Prostate gland (tissue), 2 donors: ENCODE results near the gene CRMP1. TPM values are rescaled to one million over a fixed set of nuclear protein-coding genes. Genes with fewer than 3 reads are reported as not detected.

ENCODE experiments used
- DNase-seq: peaks from one replicate; pipeline ENCODE4 v3.0.0-alpha.2; 2019; ENCODE audit warnings: low spot score
- H3K27ac ChIP-seq, 2 donors: fragments of 200-600 bp; sonication (generic); 2 replicates each; pipeline ENCODE4 v1.5.1; 2017 to 2019
- H3K27me3 ChIP-seq: fragments of 200-600 bp; sonication (generic); replicated peaks from 2 replicates; pipeline ENCODE4 v1.5.1; 2019; ENCODE audit not compliant: insufficient read depth
- H3K36me3 ChIP-seq, 2 donors: fragments of 200-600 bp; sonication (generic); 1 replicate in 1 of 2; 2 replicates in 1 of 2; pipeline versions ENCODE4 v1.5.1 to v1.8.1; 2017 to 2019
- H3K4me1 ChIP-seq: fragments of 200-600 bp; sonication (generic); replicated peaks from 2 replicates; pipeline ENCODE4 v1.5.1; 2019
- H3K4me3 ChIP-seq, 2 donors: fragments of 200-600 bp; sonication (generic); 2 replicates each; pipeline ENCODE4 v1.5.1; 2017 to 2019
- H3K9me3 ChIP-seq: fragments of 200-600 bp; sonication (generic); 2 replicates; pipeline ENCODE4 v1.5.1; 2017
- POLR2A ChIP-seq: fragments of 450-650 bp; IDR thresholded peaks from one replicate; pipeline ENCODE4 v1.6.1; 2016; ENCODE audit warnings: antibody characterized with exemption, mild to moderate bottlenecking
- POLR2AphosphoS5 ChIP-seq: sonication (generic); formaldehyde crosslinking; IDR thresholded peaks from one replicate; pipeline ENCODE4 v1.6.1; 2017; ENCODE audit warnings: antibody characterized with exemption
- WGBS: methylation state at CpG from one replicate; pipeline ENCODE4 v1.1.5; 2018; 5-methylcytosine and 5-hydroxymethylcytosine counted together
- intact Hi-C: fragments of 100-400 bp; cut with DNase I; formaldehyde crosslinking; loops from one replicate; pipeline ENCODE4 v1.14.2; 2022
- total RNA-seq, 2 donors: library from RNA; depleted of rRNA; stranded (reverse); fragments of >200 nt; gene quantifications; one replicate each; pipeline ENCODE4 v1.1.0, GENCODE V29; 2016
- TF ChIP-seq, protein P1 (sequence below), 4 experiments: fragments of 200-600 bp in 2 of 4; fragments of 450-650 bp in 2 of 4; sonication (generic) in 2 of 4; IDR thresholded peaks; 1 replicate in 3 of 4; 2 replicates in 1 of 4; pipeline ENCODE4 v1.5.1; 2016 to 2019; ENCODE audit warnings: antibody characterized with exemption in 4 of 4, mild to moderate bottlenecking in 2 of 4, moderate library complexity in 2 of 4

CRMP1 gene
- total RNA-seq, 2 donors from 2014 or later, result 1.4 to 6.0 TPM

DNA sequence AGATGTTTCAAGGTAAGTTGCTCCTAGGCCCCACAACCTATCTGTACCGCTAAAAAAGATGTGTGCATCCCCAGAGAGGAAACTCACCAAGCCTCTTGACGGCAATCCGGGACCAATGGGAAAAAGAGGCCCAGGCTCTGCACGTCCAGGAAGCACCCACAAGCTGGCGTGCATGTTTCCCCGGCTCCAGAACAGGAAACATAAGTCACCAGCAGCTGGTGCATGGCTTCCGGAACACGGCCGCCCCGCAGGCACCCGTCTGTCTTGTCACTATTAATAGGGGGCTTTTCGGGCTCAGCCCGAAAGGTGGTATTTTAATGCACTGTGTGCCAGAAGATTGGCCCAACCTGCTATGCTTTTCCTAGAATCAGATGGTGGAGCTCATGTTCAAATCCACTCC, 22.2 kb downstream of the CRMP1 start:
- TF ChIP-seq POLR2A (no peak), POLR2AphosphoS5 (no peak)
- TF ChIP-seq, protein P1, sequence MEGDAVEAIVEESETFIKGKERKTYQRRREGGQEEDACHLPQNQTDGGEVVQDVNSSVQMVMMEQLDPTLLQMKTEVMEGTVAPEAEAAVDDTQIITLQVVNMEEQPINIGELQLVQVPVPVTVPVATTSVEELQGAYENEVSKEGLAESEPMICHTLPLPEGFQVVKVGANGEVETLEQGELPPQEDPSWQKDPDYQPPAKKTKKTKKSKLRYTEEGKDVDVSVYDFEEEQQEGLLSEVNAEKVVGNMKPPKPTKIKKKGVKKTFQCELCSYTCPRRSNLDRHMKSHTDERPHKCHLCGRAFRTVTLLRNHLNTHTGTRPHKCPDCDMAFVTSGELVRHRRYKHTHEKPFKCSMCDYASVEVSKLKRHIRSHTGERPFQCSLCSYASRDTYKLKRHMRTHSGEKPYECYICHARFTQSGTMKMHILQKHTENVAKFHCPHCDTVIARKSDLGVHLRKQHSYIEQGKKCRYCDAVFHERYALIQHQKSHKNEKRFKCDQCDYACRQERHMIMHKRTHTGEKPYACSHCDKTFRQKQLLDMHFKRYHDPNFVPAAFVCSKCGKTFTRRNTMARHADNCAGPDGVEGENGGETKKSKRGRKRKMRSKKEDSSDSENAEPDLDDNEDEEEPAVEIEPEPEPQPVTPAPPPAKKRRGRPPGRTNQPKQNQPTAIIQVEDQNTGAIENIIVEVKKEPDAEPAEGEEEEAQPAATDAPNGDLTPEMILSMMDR (IDR thresholded peaks at IDR 0.05), result no peak
- Histone ChIP-seq H3K9me3 (no peaks in the 10 kb centered on the region), H3K4me1 (no peaks in the 10 kb centered on the region), H3K27me3 (peaks cover 1% of the 10 kb centered on the region), H3K36me3 (no peaks in the 10 kb centered on the region), H3K4me3 (no peak overlapping the region), H3K27ac (no peak overlapping the region)
- DNase-seq, result no peak
- intact Hi-C loops, result no loop called here
- WGBS, result 73% methylated on average over 13 of the region's 13 CpGs

DNA sequence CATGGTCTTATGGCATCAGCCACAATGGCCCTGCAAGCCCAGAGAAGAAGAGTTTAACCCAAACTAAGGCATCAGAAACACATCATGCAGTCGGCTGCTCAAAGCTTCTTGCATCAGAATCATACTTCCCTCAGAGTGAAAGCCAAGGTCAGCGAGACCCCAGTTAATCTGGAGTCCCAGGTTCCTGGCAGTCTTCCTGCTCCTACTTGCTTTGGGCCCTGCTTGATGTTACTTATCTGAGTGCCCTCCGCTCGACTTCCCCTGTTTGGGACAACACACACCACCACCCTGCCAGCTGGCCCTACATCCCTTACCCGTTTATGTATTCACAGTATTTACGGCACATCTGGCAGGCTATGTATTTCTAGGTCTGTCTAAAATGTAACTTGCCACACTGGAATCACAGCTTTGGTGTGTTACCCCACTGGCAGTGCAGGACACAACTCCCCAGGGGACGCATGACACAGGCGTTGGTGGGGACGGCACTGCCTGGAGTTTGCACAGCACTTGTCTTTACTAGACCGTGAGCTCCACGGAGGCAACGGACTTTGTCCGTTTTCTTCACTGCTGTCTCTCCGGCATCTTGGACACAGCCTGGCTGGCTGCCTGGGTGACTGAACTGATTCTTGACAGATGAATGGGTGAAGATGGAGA, 22.8 kb downstream of the CRMP1 start:
- no peaks in the 10 kb centered on the region for H3K4me1 ChIP-seq
- no peaks in the 10 kb centered on the region for H3K9me3 ChIP-seq
- intact Hi-C loops, result no loop called here
- TF ChIP-seq, protein P1 (IDR thresholded peaks at IDR 0.05), result no peak
- TF ChIP-seq POLR2A (no peak), POLR2AphosphoS5 (no peak)
- DNase-seq, result no peak
- no peak overlapping the region for H3K27ac ChIP-seq
- 76% methylated on average over 14 of the region's 14 CpGs for WGBS
- H3K27me3 ChIP-seq, result peaks cover 1% of the 10 kb centered on the region
- H3K36me3 ChIP-seq, result no peaks in the 10 kb centered on the region
- no peak overlapping the region for H3K4me3 ChIP-seq

DNA sequence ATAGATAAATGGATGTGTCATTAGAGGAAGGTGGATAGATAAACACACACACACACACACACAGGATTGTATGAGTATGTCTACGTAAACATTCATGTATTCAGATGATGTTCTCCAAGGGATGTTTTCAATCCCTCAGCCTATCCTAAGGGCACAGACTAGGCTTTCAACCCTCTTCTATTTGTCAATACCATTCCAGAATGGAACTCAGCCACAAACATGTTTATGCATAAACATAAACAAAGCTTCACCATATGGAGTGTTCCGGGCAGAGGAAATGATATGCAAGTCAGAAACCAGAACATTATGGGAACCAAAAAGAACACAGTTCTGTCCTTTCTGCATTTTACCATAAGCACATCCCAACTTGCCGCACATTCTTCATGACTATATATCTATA, 25.0 kb downstream of the CRMP1 start:
- no peaks in the 10 kb centered on the region for H3K9me3 ChIP-seq
- TF ChIP-seq POLR2AphosphoS5, result no peak
- TF ChIP-seq POLR2A, result no peak
- TF ChIP-seq, protein P1 (IDR thresholded peaks at IDR 0.05), result no peak
- H3K36me3 ChIP-seq, result no peaks in the 10 kb centered on the region
- H3K4me3 ChIP-seq, result no peak overlapping the region
- H3K27me3 ChIP-seq, result no peaks in the 10 kb centered on the region
- no peaks in the 10 kb centered on the region for H3K4me1 ChIP-seq
- DNase-seq, result no peak
- WGBS, result 90% methylated on average over 3 of the region's 3 CpGs
- intact Hi-C loops, result no loop called here
- H3K27ac ChIP-seq, result no peak overlapping the region

- Histone ChIP-seq H3K9me3 (no peaks in the 10 kb centered on the region), H3K36me3 (no peaks in the 10 kb centered on the region), H3K27ac (no peak overlapping the region), H3K4me3 (no peak overlapping the region), H3K4me1 (no peaks in the 10 kb centered on the region), H3K27me3 (no peaks in the 10 kb centered on the region)
- no peak for DNase-seq
- 71% methylated on average over 10 of the region's 10 CpGs for WGBS
- TF ChIP-seq POLR2A (no peak), POLR2AphosphoS5 (no peak)
- TF ChIP-seq, protein P1 (IDR thresholded peaks at IDR 0.05), result no peak
- intact Hi-C loops, result no loop called here
These were observed 25.8 kb downstream of the CRMP1 start for GRCh38 chr4:5866841-5867813.
